Thoracic aorta (tissue), 2 donors: ENCODE results near the gene LCOR. TPM values are rescaled to one million over a fixed set of nuclear protein-coding genes. Genes with fewer than 3 reads are reported as not detected.

Experiments used
- ATAC-seq: fragments of 150-250 bp; one replicate; pipeline ENCODE4 v1.8.0; 2017; ENCODE audit warnings: low read depth; ENCODE audit not compliant: insufficient number of reproducible peaks, low FRiP score
- DNase-seq: peaks from one replicate; pipeline ENCODE4 v3.0.0-alpha.2; 2020; ENCODE audit warnings: low spot score
- H3K27ac ChIP-seq, 2 donors: fragments of 200-600 bp; sonication (generic); 1 replicate in 1 of 2; 2 replicates in 1 of 2; pipeline ENCODE4 v1.5.1; 2016; ENCODE audit warnings: mild to moderate bottlenecking in 2 of 2, moderate library complexity in 2 of 2
- H3K27me3 ChIP-seq: fragments of 200-600 bp; sonication (generic); replicated peaks from 2 replicates; pipeline ENCODE4 v1.6.0; 2016; ENCODE audit warnings: mild to moderate bottlenecking; ENCODE audit not compliant: insufficient read depth
- H3K36me3 ChIP-seq: fragments of 200-600 bp; sonication (generic); one replicate; pipeline ENCODE4 v1.5.1; 2016
- H3K4me1 ChIP-seq, 2 donors: fragments of 200-600 bp; sonication (generic); 1 replicate in 1 of 2; 2 replicates in 1 of 2; pipeline versions ENCODE4 v1.5.1 to v1.6.0; 2016; ENCODE audit warnings: low read depth in 2 of 2, mild to moderate bottlenecking in 1 of 2; ENCODE audit not compliant: control insufficient read depth in 1 of 2
- H3K4me3 ChIP-seq: fragments of 200-600 bp; sonication (generic); 2 replicates; pipeline ENCODE4 v1.5.1; 2016; ENCODE audit warnings: mild to moderate bottlenecking
- H3K9me3 ChIP-seq: fragments of 200-600 bp; sonication (generic); 2 replicates; pipeline ENCODE4 v1.5.1; 2016
- total RNA-seq, 2 donors: library from RNA; depleted of rRNA; stranded (reverse); fragments of >200 nt; gene quantifications; one replicate each; pipeline versions ENCODE4 v1.1.0 to v1.2.3, GENCODE V29; 2016
- TF ChIP-seq, protein P1 (sequence below): fragments of 200-600 bp; sonication (generic); IDR thresholded peaks from one replicate; pipeline ENCODE4 v1.5.1; 2019; ENCODE audit warnings: antibody characterized with exemption

Gene LCOR
- total RNA-seq, 2 donors from 2014 or later: 18.3 to 23.3 TPM

- Histone ChIP-seq H3K27ac (peak overlapping the region; percentile 84 to 87), H3K27me3 (no peaks in the 10 kb centered on the region), H3K36me3 (no peaks in the 10 kb centered on the region), H3K9me3 (no peaks in the 10 kb centered on the region), H3K4me3 (no peak overlapping the region), H3K4me1 (peaks cover 14 to 36% of the 10 kb centered on the region in 2 donors)
- ATAC-seq (no peak), DNase-seq (no peak)
- TF ChIP-seq, protein P1, sequence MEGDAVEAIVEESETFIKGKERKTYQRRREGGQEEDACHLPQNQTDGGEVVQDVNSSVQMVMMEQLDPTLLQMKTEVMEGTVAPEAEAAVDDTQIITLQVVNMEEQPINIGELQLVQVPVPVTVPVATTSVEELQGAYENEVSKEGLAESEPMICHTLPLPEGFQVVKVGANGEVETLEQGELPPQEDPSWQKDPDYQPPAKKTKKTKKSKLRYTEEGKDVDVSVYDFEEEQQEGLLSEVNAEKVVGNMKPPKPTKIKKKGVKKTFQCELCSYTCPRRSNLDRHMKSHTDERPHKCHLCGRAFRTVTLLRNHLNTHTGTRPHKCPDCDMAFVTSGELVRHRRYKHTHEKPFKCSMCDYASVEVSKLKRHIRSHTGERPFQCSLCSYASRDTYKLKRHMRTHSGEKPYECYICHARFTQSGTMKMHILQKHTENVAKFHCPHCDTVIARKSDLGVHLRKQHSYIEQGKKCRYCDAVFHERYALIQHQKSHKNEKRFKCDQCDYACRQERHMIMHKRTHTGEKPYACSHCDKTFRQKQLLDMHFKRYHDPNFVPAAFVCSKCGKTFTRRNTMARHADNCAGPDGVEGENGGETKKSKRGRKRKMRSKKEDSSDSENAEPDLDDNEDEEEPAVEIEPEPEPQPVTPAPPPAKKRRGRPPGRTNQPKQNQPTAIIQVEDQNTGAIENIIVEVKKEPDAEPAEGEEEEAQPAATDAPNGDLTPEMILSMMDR: peak; percentile 69
Observed at GRCh38 chr10:97025613-97026242, 193.6 kb downstream of the LCOR start.

GRCh38 chr10:97028126-97028831 is 196.2 kb downstream of the LCOR start:
- ATAC-seq: no peak
- no peak overlapping the region for H3K4me3 ChIP-seq
- TF ChIP-seq, protein P1: no peak

DNA sequence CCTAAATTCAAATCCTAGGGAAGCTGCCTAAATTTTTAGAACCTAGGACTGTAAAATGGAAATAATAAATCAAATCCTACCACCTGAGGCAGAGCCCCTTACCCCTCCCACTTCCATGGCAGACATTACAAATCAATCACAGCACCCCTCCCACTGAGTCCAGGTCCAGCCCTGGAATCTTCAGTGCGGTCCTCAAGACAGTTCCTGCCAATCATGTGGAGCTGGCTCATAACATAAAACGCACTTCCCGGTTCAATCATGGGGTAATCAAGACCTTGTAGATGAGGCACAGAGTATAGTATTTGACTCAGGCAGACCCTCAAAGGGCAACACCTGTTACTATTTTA is 196.7 kb downstream of the LCOR start:
- H3K36me3 ChIP-seq: no peaks in the 10 kb centered on the region
- no peaks in the 10 kb centered on the region for H3K9me3 ChIP-seq
- H3K27ac ChIP-seq: no peak overlapping the region
- ATAC-seq (no peak), DNase-seq (no peak)
- no peaks in the 10 kb centered on the region for H3K27me3 ChIP-seq
- H3K4me1 ChIP-seq: peaks cover 9 to 17% of the 10 kb centered on the region in 2 donors
- TF ChIP-seq, protein P1: no peak
- H3K4me3 ChIP-seq: no peak overlapping the region

More at GRCh38 chr10:97028126-97028831, 196.2 kb downstream of the LCOR start:
- H3K9me3 ChIP-seq: no peaks in the 10 kb centered on the region
- peaks cover 13 to 23% of the 10 kb centered on the region in 2 donors for H3K4me1 ChIP-seq
- no peak overlapping the region for H3K27ac ChIP-seq
- H3K36me3 ChIP-seq: no peaks in the 10 kb centered on the region
- no peaks in the 10 kb centered on the region for H3K27me3 ChIP-seq
- no peak for DNase-seq

DNA sequence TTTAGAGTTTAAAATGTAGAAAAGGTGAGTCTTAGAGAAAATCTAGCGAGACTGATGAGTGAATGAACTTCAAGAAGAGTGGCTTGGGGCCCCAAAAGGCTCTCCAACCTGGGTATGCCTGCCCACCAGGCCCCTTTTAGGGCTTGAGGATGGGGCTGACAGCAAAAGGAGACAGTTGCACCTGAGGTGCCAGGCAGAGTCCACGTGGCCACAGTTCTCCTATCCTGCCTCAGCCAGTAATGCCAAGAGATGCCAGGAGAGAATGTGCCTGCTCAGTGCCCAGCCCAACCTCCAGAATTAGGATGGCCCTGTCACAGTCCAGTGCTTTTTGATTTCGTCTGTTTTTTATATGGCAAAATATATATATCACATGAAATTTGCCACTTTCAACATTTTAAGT is 197.2 kb downstream of the LCOR start:
- DNase-seq (no peak), ATAC-seq (no peak)
- Histone ChIP-seq H3K4me1 (peaks cover 6 to 13% of the 10 kb centered on the region in 2 donors), H3K36me3 (no peaks in the 10 kb centered on the region), H3K4me3 (no peak overlapping the region), H3K27me3 (no peaks in the 10 kb centered on the region), H3K9me3 (no peaks in the 10 kb centered on the region), H3K27ac (no peak overlapping the region)
- TF ChIP-seq, protein P1: no peak

DNA sequence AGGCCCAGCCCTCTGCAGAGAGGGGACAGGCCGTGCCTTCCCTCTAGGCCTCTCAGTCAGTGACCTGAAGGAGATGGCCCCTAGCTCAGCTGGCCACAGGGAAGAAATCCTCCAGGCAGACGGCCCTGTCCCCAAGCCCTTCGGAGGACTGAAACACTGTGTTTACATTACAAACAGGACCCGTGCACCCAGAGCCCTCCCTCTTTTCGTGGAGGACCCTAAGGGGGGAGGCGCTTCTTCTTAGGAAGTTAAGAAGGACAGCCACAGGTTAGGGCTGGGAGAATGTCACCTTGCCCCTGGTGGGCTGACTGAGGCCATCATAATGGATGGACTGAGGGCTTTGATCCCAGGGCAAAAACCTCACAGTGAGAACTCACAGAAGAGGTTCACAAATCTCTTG is 198.8 kb downstream of the LCOR start:
- TF ChIP-seq, protein P1: no peak
- Histone ChIP-seq H3K9me3 (no peaks in the 10 kb centered on the region), H3K4me3 (no peak overlapping the region), H3K27me3 (no peaks in the 10 kb centered on the region), H3K27ac (no peak overlapping the region), H3K4me1 (no peaks in the 10 kb centered on the region), H3K36me3 (no peaks in the 10 kb centered on the region)
- DNase-seq (no peak), ATAC-seq (no peak)
